GM18870 (cell line): ENCODE data around the gene ORAI2.
"Not testable (repeated sequence)": the region's sequence is repeated elsewhere in the genome, so short reads cannot be mapped to it uniquely, and the experiment has no call there.

Experiments used
- ATAC-seq: cut with Tn5 transposase; IDR thresholded peaks from one replicate; pipeline ENCODE4 v1.9.1; 2021; ENCODE audit warnings: moderate library complexity; ENCODE audit not compliant: unreplicated experiment

Gene ORAI2

DNA sequence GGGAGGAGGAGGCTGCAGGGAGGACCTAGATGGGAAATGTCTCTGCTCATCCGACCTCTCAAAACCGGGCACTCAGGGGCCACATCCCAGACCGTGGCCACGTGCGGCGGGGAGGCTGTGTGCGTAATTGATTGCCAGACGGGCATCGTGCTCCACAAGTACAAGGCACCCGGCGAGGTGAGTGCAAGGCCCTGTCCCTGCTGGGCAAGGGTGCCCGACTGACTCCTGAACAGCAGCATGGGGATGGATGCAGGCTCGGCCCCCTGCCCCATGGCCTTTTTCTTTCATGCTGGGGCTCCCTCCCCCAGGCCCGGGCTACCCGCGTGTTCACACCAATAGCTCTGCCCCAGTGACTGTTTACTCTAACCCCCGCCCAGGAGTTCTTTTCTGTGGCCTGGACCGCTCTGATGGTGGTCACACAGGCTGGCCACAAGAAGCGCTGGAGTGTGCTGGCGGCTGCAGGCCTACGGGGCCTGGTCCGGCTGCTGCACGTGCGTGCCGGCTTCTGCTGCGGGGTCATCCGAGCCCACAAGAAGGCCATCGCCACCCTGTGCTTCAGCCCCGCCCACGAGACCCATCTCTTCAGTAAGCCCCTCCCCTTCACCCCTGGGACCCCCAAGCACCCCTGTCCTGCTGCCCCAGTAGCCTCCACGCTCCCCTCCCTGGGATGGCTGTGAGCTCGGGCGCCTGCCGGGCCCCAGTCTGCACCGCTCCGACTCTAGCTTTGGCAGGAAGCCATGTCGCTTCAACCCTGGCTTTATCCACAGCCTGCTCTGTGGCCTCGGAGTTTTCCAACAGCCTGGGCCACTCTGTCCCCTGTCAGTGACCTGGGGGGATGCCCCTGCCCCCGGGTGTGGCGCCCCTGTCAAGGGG is 35.3 kb downstream of the ORAI2 start:
- no peak for ATAC-seq

DNA sequence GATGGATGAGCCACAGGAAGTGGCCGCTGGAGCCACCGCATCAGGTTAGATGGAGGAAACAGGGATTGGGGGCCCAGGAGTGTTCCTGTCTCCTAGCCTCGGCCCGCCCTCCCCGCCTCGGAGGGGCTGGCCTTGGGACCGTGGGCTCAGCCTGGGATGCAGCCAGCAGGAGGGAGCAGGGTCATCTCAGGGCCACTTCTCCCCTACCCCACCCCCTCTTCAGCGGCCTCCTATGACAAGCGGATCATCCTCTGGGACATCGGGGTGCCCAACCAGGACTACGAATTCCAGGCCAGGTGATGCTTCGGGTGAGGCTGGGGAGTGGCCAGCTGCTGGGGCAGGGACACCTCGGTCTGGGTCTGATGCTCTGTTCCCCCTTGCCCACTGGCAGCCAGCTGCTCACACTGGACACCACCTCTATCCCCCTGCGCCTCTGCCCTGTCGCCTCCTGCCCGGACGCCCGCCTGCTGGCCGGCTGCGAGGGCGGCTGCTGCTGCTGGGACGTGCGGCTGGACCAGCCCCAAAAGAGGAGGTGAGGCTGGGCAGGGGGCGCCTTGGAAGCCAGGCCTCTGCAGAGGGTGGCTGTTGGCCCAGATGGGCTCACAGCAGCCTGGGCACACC is 36.1 kb downstream of the ORAI2 start:
- ATAC-seq = no peak

DNA sequence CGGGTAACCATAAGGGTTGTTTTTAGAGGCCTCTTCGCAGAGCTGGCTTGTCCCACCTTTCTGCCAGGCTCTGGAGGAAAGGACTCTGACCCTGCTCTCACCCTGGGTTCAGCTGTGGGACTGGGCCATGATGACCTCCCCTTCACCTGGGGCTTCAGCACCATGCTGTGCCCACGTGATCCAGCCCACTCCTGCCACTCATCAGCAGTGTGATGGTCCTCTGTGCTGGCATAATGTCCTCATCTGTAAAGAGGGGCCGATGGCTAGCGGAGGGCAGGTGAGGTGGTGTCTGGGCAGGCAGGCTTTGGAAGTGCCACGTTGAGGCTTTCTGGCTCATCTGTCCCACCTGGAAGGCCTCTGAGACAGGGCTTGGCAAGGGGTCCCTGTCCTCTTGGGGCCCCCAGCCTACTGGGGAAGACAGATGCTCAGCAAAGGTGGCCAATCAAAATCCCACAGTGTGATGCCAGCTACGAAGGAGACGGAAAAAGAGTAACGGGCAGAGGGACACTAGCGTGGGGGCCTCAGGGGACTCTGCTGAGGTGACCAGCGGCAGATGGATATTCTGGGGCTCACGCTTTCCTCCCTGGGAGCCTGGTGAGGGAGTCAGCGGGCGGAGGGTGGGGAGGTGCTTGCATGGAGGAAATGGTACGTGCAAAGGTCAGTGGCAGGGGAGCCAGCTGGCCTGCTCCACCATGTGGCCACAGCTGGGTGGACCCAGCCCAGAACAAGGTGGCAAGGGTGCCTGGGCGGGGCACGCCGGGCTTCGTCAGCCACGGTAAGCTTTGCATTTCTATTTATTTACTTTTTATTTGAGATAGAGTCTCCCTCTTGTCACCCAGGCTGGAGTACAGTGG is 36.8 kb downstream of the ORAI2 start:
- no peak for ATAC-seq

DNA sequence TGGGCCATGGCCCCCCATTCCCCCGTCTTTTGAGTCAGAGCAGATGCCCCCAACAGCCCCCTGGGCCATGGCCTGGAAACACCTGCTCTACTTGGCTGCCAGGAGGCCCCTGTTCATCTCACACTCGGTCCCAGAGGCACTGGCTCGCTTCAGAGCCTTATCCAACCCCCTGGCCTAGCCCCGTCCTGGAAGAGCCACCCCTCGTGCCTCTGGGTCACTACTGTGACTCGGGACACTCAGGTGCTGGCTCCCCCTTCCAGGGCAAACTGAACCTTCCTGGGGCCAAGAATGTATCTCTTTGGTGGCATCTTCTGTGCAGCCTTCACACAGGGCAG is 38.4 kb downstream of the ORAI2 start:
- no peak for ATAC-seq

DNA sequence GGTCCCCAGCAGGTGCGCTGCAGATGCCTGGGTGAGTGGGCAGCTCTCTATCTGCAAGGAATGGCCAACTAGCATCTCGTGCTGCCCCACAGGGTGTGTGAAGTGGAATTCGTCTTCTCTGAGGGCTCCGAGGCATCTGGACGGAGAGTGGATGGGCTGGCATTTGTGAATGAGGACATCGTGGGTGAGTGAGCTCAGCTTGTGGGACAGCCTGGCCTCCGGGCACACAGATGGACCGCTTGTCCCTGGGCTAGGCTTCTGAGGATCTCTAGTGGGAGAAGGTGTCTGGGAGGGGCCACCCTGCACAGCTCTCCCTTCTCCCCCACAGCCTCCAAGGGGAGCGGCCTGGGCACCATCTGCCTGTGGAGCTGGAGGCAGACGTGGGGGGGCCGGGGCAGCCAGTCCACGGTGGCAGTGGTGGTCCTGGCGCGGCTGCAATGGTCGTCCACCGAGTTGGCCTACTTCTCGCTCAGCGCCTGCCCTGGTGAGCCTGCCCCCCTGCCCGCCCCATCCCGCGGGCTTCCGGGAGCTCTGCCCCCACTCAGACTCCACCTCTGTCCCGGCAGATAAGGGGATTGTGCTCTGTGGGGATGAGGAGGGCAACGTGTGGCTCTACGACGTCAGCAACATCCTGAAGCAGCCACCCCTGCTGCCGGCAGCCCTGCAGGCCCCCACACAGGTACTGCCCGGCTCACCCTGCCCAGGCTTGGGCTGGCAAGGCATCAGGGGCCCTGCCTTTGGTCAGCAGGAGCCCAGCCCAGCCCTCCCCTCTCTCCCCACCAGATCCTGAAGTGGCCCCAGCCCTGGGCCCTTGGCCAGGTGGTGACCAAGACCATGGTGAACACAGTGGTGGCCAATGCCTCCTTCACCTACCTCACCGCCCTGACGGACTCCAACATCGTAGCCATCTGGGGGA is 39.0 kb downstream of the ORAI2 start:
- no peak for ATAC-seq

DNA sequence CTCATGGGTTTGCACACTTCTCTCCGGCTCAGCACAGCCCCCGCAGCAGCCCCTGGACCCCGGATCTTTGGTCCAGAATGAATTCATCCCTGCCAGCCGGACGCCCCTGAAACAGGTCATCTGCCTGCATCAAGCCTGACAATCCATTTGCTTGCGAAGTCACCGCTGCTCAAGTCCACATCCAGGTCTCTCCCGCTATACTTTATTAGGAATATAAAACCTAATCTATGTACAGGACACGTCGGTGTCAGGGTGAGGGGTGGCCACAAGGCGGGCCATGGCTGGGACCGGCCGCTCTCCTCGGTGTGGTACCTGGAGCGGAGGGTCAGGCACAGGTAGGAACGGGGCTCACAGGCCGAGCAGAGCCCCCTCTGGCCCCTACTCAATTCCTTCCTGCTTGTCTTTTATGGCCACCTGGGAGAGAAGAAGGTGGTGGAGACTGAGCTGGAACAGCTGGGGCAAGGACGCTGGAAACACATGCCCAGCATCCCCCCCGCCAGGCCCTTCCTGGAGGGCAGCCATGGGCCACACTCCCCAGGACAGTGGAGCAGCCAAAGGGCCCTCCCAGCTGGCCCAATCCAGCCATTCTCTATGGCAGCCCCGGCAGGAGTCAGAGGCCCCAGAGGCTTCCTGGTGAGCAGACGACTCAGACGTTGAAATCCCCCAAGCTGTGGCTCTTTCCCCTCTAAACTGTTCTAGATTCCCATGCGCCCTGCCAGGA is 40.1 kb downstream of the ORAI2 start:
- ATAC-seq = no peak

DNA sequence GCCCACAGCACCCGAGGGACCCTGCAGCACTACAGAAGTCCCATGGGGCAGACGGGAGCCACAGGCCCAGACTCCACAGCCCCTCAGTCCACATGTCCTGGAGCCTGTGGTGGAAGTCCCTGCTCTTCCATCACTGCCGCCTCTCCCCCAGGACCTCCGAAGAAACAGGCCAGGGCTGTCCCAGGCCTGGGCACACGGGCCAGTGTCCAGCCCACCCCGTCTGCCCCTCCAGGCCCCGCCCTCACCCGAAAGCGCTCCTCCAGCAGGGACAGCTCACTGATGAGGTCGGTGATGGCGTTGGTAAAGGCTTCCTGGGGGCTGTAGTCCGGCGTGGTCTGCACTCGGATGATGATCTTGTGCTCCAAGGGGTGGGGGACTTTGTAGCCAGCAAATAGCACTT is 40.7 kb downstream of the ORAI2 start:
- not testable (repeated sequence) for ATAC-seq

DNA sequence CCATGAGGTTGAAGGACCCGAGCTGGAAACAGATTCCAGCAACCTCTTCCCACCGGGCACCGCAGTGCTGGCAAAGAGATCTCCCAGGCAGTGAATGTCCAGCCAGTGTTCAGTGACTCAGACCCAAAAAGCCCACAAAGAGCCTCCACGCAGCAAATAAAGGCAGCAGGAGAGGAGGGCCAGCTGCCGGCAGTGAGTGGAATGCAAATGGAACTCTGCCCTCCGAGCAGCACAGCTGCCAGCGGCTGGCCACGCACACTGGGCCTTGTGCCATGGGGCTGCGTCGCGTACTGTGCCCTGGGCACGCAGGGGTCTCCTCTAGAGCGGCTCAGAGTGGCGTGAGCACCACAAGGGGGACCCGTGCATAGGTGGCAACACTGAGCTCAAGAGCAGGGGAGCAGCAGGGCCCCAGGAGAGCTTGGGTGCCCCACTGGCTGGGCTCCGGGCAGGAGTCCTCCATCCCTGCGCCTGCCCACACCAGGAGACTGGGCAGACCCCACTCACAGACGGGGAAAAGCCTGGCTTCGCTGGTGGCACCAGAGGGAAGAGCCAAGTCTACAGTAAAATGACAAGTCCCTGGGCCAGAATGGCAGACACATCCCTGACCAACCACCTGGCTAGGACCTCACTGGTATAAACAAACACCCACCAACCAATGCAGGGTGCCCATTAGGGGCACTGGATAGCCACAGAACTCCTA is 41.5 kb downstream of the ORAI2 start:
- ATAC-seq = not testable (repeated sequence)

DNA sequence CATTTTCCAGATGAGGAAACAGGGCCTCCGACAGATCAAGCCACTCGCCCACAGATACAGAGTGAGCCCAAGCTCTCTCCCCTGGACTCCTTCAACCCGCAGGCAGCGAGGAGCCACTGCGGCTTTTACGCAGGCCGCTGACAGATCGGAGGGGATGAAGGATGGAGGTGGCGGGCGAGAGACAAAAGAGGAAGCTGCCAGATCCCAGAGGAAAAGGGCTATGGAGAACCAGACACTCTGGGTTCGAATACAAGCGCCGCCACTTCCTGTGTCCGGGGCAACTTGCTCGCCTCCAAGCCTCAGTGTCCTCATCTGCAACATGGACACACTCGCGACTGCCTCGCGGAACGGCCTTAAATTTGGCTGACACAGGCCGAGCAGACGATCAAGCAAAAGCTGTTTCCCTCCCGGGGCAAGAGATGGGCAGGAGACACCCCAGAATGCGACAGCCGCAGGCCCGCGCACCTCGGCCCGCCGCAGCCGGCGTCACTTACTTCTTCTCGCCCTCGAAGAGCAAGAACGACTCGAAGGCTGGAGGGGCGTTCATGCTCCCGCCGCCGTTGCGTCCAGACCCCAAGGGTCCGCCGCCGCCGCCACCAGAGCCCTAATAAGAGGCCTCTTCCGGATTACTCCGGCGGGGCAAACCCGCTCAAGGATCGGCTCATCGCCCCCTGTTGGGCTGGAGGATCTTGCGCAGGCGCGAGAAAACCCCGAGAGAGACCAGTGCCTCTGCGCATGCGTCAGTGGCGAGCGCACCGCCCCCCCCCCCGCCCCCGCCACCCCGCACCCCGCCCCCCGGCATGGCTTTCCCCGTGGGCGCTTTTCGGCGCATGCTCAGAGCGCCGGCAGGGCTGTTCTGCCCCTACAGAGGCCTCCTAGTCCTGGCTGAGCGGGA is 45.2 kb downstream of the ORAI2 start, which contains the start of gene POLR2J:
TSS of gene POLR2J (minus strand) at position 609 of the 895 bp plus-strand sequence. CDS start at position 547, 62 bp downstream.
- ATAC-seq = peak; percentile 74

DNA sequence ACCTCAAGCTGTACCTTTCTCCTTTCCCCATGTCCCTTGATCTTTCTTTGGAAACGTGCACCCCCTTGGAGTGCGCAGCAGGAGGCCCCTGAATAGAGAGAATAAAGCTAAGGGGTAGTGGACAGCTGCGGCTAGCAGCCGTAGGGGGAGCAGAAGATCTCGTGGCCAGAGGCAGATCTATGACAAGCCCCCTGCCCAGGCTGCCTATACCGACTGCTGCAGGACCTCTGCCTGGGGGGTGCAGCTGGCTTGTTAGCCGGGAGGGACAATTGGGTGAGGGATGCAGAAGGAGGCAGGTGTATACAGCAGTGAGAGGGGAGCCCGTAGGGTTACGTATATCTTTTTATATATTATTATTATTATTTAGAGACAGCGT is 45.8 kb downstream of the ORAI2 start:
- ATAC-seq = peak; percentile 32

DNA sequence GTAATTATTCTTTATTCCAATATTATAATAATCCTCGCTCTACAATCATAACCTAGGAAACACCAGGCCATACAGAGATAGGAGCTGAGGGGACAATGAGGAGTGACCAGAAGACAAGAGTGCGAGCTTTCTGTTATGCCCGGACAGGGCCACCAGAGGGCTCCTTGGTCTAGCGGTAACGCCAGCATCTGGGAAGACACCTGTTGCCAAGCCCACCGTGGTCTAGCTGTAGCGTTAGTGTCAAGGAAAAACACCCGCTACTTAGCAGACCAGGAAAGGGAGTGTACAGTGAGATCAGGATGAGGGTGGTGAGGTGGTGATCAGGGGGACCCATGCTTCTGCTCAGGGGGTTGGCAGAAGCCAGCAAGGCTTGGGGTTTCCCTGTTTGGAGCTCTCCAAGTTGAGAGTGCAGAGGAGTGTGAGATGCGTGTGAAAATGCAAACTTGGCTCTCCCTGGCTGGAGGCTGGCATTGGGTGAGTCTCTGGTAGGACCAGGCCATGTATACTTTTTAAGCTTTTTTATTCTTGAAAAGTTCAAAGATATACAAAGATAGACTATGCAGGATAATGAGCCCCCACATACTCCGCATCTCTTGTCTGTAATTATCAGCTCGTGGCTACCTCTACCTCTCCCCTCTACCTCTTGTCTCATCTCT is 46.7 kb downstream of the ORAI2 start:
- not testable (repeated sequence) for ATAC-seq

DNA sequence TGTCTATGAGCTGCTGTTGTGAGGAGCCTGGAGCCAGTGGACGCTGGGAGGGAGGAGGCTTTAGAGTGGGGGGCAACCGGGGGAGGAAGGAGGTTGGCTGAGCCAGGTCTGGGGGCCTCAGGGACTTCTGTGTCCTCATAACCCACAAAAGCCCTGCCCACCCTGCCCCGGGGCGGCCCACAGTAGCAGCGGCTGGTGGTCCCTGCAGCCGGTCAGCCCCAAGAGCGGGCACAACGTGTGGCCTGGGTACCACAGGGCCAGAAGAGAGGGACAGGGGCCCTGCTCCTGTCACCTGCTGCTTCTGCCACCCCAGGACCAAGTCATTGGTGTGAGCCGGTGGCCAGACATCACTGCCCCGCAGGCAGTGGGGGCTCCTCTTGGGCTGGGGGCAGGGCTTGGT is 48.6 kb downstream of the ORAI2 start:
- ATAC-seq = not testable (repeated sequence)

DNA sequence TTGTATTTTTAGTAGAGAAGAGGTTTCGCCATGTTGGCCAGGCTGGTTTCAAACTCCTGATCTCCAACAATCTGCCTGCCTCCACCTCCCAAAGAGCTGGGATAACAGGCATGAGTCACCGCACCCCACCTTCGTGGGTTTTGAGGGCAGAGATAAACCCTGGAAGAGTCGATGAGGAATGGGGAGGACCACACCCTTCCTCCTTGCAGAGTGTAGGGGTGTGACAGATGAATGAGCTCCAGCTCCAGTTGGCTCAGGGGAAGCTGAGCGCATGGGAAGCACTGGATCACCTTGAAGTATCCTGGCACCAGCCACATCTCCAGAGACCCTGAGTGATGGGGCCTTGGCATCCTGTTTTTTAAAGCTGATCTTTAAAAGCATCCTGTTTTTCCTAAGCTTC is 50.9 kb downstream of the ORAI2 start:
- ATAC-seq = not testable (repeated sequence)

DNA sequence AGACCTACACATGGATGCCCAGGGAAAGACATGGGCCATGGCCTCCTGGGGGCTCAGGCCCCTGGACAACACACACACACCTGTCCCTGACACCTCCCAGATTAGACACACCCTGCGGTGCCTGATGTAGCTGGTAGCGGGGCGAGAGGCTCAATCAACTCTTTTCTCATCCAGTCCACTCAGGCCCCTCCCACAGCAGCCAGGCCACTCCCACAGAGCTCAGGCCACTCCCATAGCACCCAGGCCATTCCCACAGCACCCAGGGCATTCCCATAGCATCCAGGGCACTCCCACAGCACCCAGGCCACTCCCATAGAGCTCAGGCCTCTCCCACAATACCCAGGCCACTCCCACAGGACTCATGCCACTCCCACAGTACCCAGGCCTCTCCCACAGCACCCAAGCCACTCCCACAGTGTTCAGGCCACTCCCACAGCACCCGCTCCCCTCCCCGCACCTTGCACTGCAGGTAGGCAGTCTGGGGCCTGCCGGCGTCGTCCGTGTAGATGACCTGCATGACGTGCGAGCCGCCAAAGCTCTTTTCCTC is 57.2 kb downstream of the ORAI2 start:
- not testable (repeated sequence) for ATAC-seq

DNA sequence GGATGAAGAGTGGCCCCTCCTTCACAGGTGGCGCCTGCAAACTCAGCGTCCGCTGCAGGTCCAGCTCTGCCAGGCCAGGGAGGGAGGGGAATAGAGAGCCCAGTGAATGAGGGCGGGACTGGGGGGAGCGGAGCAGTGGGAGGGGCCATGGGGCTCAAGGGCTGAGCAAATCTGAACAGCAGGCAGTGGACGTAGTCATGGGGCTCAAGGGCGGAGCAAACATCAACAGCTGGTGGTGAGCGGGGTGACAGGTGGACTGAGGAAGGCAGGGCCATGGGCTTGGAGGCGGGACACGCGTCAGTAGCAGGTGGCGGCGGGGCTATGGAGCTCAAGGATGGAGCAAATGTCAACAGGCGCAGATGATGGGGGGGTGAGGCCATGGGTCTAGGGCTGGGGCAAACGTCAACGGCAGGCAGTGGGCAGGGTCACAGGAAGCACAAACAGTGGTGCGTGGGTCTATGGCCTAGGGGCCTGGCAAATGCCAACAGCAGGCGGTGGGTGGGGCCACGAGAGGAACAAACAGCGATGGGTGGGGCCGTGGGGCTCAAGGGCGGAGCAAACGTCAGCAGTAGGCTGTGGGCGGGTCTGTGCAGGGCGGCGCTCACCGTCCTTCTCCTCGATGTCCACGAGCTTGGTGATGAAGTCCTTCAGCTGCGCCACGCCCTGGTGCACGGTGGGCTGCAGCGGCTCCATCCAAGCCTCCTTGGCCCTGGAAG is 60.0 kb downstream of the ORAI2 start:
- ATAC-seq = not testable (repeated sequence)

DNA sequence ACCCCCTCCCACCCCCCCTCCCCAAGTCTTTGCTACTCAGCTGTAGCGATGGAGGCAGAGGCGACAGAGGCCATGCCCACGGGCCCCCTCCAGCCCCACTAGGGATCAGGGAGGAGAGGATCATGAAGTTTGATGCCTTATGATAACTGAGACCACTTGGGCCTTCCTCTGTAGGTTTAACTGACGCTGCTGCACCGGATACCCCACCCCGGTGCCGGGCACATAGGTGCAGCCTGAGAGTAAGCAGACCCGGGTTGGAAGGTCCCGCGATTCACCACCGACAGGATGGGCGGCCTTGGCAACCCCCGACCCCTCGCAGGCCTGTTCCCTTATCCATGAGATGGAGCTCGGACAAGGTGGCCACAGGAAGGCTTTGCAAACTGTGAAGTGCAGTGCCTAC is 60.7 kb downstream of the ORAI2 start:
- ATAC-seq = not testable (repeated sequence)
